CD4-positive, alpha-beta T cell (primary cell): ENCODE results near the gene NT5C1B. TPM values are rescaled to one million over a fixed set of nuclear protein-coding genes. Genes with fewer than 3 reads are reported as not detected.

Source experiments
- ATAC-seq: fragments of 200-7000 bp; cut with Tn5 transposase; one replicate; pipeline ENCODE4 v1.10.0; 2022; ENCODE audit warnings: mild to moderate bottlenecking; ENCODE audit not compliant: poor library complexity
- CTCF ChIA-PET: fragments of 350-600 bp; sonication (Branson Sonifier 250); formaldehyde crosslinking; loops from one replicate; lab custom pipeline; 2021; ENCODE audit warnings: antibody characterized with exemption, inconsistent platforms; lab: Charles Lee
- POLR2A ChIA-PET: fragments of 350-600 bp; sonication (Branson Sonifier 250); formaldehyde crosslinking; loops from one replicate; lab custom pipeline; 2021; ENCODE audit warnings: antibody characterized with exemption, inconsistent platforms; lab: Charles Lee
- DNase-seq, 14 experiments: peaks; one replicate each; pipeline ENCODE4 v3.0.0-alpha.2; 2013 to 2020; ENCODE audit warnings: mixed read lengths in 2 of 14
- H3K27ac ChIP-seq, 2 donors: one replicate each; pipeline versions ENCODE4 v1.5.1 to v1.7.0; 2013; ENCODE audit warnings: low read length in 2 of 2, low read depth in 1 of 2, mild to moderate bottlenecking in 1 of 2
- H3K27me3 ChIP-seq, 2 experiments: 1 replicate in 1 of 2; 2 replicates in 1 of 2; pipeline versions ENCODE4 v1.6.1 to v1.7.0; 2013; ENCODE audit warnings: low read length in 2 of 2, control low read depth in 1 of 2, mild to moderate bottlenecking in 1 of 2, moderate library complexity in 1 of 2; ENCODE audit not compliant: insufficient read depth in 2 of 2, control insufficient read depth in 1 of 2
- H3K36me3 ChIP-seq: one replicate; pipeline ENCODE4 v1.6.1; 2013; ENCODE audit warnings: low read length, control low read depth; ENCODE audit not compliant: insufficient read depth
- H3K4me1 ChIP-seq: one replicate; pipeline ENCODE4 v1.6.1; 2013; ENCODE audit warnings: low read length, control low read depth; ENCODE audit not compliant: insufficient read depth
- H3K4me3 ChIP-seq: one replicate; pipeline ENCODE4 v1.5.1; 2013; ENCODE audit warnings: mild to moderate bottlenecking, low read length, moderate library complexity
- H3K9me3 ChIP-seq, 2 experiments: 1 replicate in 1 of 2; 2 replicates in 1 of 2; pipeline versions ENCODE4 v1.6.1 to v1.7.0; 2013; ENCODE audit warnings: low read length in 2 of 2, mild to moderate bottlenecking in 2 of 2, control low read depth in 1 of 2, moderate library complexity in 1 of 2; ENCODE audit not compliant: control insufficient read depth in 1 of 2, insufficient read depth in 1 of 2
- H3K27ac Mint-ChIP-seq: one replicate; pipeline ENCODE4 v1.8.0; 2020; ENCODE audit warnings: mixed read lengths
- H3K27me3 Mint-ChIP-seq: one replicate; pipeline ENCODE4 v1.8.0; 2021; ENCODE audit warnings: mixed read lengths
- H3K36me3 Mint-ChIP-seq: one replicate; pipeline ENCODE4 v1.8.0; 2021; ENCODE audit warnings: low read depth, mixed read lengths
- H3K4me1 Mint-ChIP-seq: one replicate; pipeline ENCODE4 v1.8.0; 2021; ENCODE audit warnings: low read depth, mixed read lengths
- H3K4me3 Mint-ChIP-seq: one replicate; pipeline ENCODE4 v1.8.0; 2020; ENCODE audit warnings: mild to moderate bottlenecking, mixed read lengths
- H3K9me3 Mint-ChIP-seq: one replicate; pipeline ENCODE4 v1.8.0; 2020; ENCODE audit warnings: mixed read lengths
- intact Hi-C, 2 experiments: fragments of 100-400 bp; cut with DNase I in 1 of 2; cut with micrococcal nuclease in 1 of 2; formaldehyde crosslinking; loops; one replicate each; pipeline versions ENCODE4 v1.15.1 to v1.9.0; 2023 to 2025; cut with DNase I, micrococcal nuclease
- total RNA-seq, 174 experiments: library from RNA in 2 of 174; stranded (reverse) in 2 of 174; gene quantifications; one replicate each; pipeline ENCODE4 v1.2.3 and lab custom pipeline; 2021 to 2026
- TF ChIP-seq, protein P1 (sequence below): fragments of 200-600 bp; IDR thresholded peaks from one replicate; pipeline ENCODE4 v1.8.0; 2022; ENCODE audit warnings: antibody characterized with exemption, mild to moderate bottlenecking

NT5C1B gene
- total RNA-seq, 2 experiments from 2014 or later, result not detected

DNA sequence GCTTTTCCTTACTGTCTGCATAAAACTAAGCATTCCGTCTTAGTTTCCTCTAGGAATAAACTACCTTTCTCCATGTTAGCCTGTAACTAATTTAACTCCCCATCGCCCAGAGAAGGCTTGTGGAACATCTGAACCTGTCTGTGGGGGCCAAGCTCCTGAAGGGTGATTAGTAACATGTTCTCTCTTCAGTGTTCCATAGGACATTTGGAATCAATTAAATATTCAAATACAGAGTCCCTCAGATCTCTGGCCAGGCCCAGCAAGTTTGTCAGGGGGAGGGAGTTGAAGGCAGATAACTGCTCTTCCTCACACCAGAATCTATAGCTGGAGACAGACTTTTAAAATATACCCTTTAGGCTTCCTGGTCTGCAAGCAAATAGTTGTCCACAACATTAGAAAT lies 37.7 kb downstream of the NT5C1B start:
- Mint-ChIP-seq H3K27me3 (no peaks in the 10 kb centered on the region), H3K27ac (no peak overlapping the region), H3K36me3 (peaks cover 40% of the 10 kb centered on the region), H3K4me3 (no peak overlapping the region), H3K4me1 (peaks cover 70% of the 10 kb centered on the region), H3K9me3 (no peaks in the 10 kb centered on the region)
- H3K9me3 ChIP-seq, result no peaks in the 10 kb centered on the region
- H3K4me3 ChIP-seq, result no peak overlapping the region
- intact Hi-C loops, result loop anchor here in 1 of 2 experiments (10.0 kb wide), 1 partner anchor 1803 kb away; the partner anchor contains the start of gene PUM2
- CTCF ChIA-PET, result no interaction called here
- ATAC-seq (no peak), DNase-seq (no peak)
- POLR2A ChIA-PET, result no interaction called here
- no peaks in the 10 kb centered on the region for H3K4me1 ChIP-seq
- no peak overlapping the region for H3K27ac ChIP-seq
- H3K36me3 ChIP-seq, result peaks cover 15% of the 10 kb centered on the region
- H3K27me3 ChIP-seq, result no peaks in the 10 kb centered on the region
- TF ChIP-seq, protein P1, sequence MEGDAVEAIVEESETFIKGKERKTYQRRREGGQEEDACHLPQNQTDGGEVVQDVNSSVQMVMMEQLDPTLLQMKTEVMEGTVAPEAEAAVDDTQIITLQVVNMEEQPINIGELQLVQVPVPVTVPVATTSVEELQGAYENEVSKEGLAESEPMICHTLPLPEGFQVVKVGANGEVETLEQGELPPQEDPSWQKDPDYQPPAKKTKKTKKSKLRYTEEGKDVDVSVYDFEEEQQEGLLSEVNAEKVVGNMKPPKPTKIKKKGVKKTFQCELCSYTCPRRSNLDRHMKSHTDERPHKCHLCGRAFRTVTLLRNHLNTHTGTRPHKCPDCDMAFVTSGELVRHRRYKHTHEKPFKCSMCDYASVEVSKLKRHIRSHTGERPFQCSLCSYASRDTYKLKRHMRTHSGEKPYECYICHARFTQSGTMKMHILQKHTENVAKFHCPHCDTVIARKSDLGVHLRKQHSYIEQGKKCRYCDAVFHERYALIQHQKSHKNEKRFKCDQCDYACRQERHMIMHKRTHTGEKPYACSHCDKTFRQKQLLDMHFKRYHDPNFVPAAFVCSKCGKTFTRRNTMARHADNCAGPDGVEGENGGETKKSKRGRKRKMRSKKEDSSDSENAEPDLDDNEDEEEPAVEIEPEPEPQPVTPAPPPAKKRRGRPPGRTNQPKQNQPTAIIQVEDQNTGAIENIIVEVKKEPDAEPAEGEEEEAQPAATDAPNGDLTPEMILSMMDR, result no peak

DNA sequence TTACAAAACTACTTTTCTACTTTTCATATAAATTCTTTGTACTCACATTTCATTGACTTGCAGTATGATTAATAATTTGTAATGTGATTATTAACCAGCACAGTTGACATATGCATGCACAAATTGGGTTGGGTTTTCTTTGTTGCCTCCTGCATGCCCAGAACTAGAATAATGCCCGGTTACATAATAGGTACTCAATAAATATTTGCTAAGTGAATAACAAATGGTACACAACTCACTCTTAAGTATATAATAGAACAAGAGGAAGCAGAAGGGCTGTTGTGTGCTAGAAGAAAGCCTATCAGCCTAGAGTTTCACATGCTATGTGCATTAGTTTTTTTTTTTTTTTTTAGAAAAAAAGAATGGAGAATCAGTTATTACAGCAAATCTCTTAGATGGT lies 38.2 kb downstream of the NT5C1B start:
- POLR2A ChIA-PET, result no interaction called here
- TF ChIP-seq, protein P1, result no peak
- CTCF ChIA-PET, result no interaction called here
- H3K4me3 ChIP-seq, result no peak overlapping the region
- no peak overlapping the region for H3K27ac ChIP-seq
- H3K27me3 Mint-ChIP-seq, result no peaks in the 10 kb centered on the region
- peaks cover 15% of the 10 kb centered on the region for H3K36me3 ChIP-seq
- peaks cover 70% of the 10 kb centered on the region for H3K4me1 Mint-ChIP-seq
- ATAC-seq (no peak), DNase-seq (no peak)
- H3K9me3 Mint-ChIP-seq, result no peaks in the 10 kb centered on the region
- intact Hi-C loops, result loop anchor here in 1 of 2 experiments (10.0 kb wide), 1 partner anchor 1804 kb away; the partner anchor contains the start of gene PUM2
- H3K4me1 ChIP-seq, result no peaks in the 10 kb centered on the region
- H3K27ac Mint-ChIP-seq, result no peak overlapping the region
- H3K36me3 Mint-ChIP-seq, result peaks cover 36% of the 10 kb centered on the region
- H3K4me3 Mint-ChIP-seq, result no peak overlapping the region
- H3K9me3 ChIP-seq, result no peaks in the 10 kb centered on the region
- H3K27me3 ChIP-seq, result no peaks in the 10 kb centered on the region

DNA sequence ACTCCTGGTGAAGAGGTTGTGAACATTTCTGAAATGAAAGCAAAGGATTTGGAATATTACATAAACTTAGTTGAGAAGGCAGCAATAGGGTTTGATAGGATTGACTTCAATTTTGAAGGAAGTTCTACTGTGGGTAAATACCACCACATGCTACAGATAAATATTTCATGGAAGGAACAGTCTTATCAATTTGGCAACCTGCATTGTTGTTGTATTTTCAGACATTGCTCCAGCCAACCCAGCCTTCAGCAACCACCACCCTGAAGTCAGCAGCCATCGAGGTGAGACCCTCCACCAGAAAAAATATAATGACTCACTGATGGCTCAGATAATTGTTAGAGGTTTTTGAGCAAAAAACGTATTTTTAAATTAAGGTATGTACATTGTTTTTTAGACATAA lies 38.9 kb downstream of the NT5C1B start:
- no peak for ATAC-seq
- CTCF ChIA-PET, result no interaction called here
- H3K27ac Mint-ChIP-seq, result no peak overlapping the region

More for the DNA sequence above, 38.9 kb downstream of the NT5C1B start:
- POLR2A ChIA-PET, result no interaction called here
- intact Hi-C loops, result loop anchor here in 1 of 2 experiments (10.0 kb wide), 1 partner anchor 1804 kb away; the partner anchor contains the start of gene PUM2
- H3K27me3 Mint-ChIP-seq, result no peaks in the 10 kb centered on the region
- Histone ChIP-seq H3K4me1 (no peaks in the 10 kb centered on the region), H3K36me3 (peaks cover 12% of the 10 kb centered on the region), H3K27ac (no peak overlapping the region), H3K9me3 (no peaks in the 10 kb centered on the region), H3K4me3 (no peak overlapping the region), H3K27me3 (no peaks in the 10 kb centered on the region)
- peaks cover 75% of the 10 kb centered on the region for H3K4me1 Mint-ChIP-seq
- TF ChIP-seq, protein P1, result no peak
- no peak for DNase-seq
- no peak overlapping the region for H3K4me3 Mint-ChIP-seq
- H3K36me3 Mint-ChIP-seq, result peaks cover 32% of the 10 kb centered on the region
- no peaks in the 10 kb centered on the region for H3K9me3 Mint-ChIP-seq
